GM12878 (cell line): Measurements from ENCODE around the gene RSPH1. TPM values are rescaled to one million over a fixed set of nuclear protein-coding genes. Genes with fewer than 3 reads are reported as not detected.

Experiments
- HDAC6 ChIP-seq: fragments of 200-600 bp; sonication (generic); IDR thresholded peaks from one replicate; pipeline ENCODE4 v1.8.0; 2017; ENCODE audit warnings: antibody characterized with exemption; ENCODE audit not compliant: unreplicated experiment
- HDGF ChIP-seq: fragments of 450-650 bp; IDR thresholded peaks from 2 replicates; pipeline ENCODE4 v1.6.1; 2016; ENCODE audit warnings: antibody characterized with exemption
- MEF2B ChIP-seq: fragments of 450-650 bp; IDR thresholded peaks from 2 replicates; pipeline ENCODE4 v1.6.1; 2018; ENCODE audit warnings: mild to moderate bottlenecking, moderate library complexity; ENCODE audit not compliant: partially characterized antibody, poor library complexity, severe bottlenecking
- MTA2 ChIP-seq: fragments of 450-650 bp; IDR thresholded peaks from 2 replicates; pipeline ENCODE4 v1.6.1; 2016; ENCODE audit warnings: low read depth, mild to moderate bottlenecking, moderate library complexity
- NFIC ChIP-seq: IDR thresholded peaks from 2 replicates; pipeline ENCODE4 v1.6.1; 2012; ENCODE audit warnings: low read depth, mild to moderate bottlenecking, inconsistent platforms, low read length, moderate library complexity
- NFXL1 ChIP-seq: fragments of 450-650 bp; IDR thresholded peaks from 2 replicates; pipeline ENCODE4 v1.6.1; 2017; ENCODE audit warnings: antibody characterized with exemption, mild to moderate bottlenecking, borderline replicate concordance
- NR2C2 ChIP-seq: IDR thresholded peaks from 2 replicates; pipeline ENCODE4 v1.6.1; 2011; ENCODE audit warnings: borderline replicate concordance, low read depth; ENCODE audit not compliant: control insufficient read depth, insufficient read length
- PBX3 ChIP-seq: IDR thresholded peaks from 2 replicates; pipeline ENCODE4 v1.6.1; 2011; ENCODE audit warnings: mild to moderate bottlenecking, low read depth, low read length, moderate library complexity; ENCODE audit not compliant: insufficient replicate concordance
- POLR2A ChIP-seq: IDR thresholded peaks from 2 replicates; pipeline ENCODE4 v1.6.1; 2011; ENCODE audit warnings: low read depth, mild to moderate bottlenecking, low read length
- RB1 ChIP-seq: fragments of 450-650 bp; formaldehyde crosslinking; IDR thresholded peaks from 2 replicates; pipeline ENCODE4 v1.6.1; 2017; ENCODE audit warnings: mild to moderate bottlenecking, borderline replicate concordance
- RBBP5 ChIP-seq: fragments of 200-600 bp; sonication (generic); conservative IDR thresholded peaks from 2 replicates; pipeline ENCODE4 v1.6.1; 2016
- RELA ChIP-seq: fragments of 450-650 bp; IDR thresholded peaks from 2 replicates; pipeline ENCODE4 v1.8.0; 2014; ENCODE audit warnings: borderline replicate concordance; ENCODE audit not compliant: partially characterized antibody
- RUNX3 ChIP-seq: IDR thresholded peaks from 2 replicates; pipeline ENCODE4 v1.6.1; 2012; ENCODE audit warnings: low read length, inconsistent platforms
- SPI1 ChIP-seq: IDR thresholded peaks from 2 replicates; pipeline ENCODE4 v1.6.1; 2011; ENCODE audit warnings: low read depth, mild to moderate bottlenecking, low read length, moderate library complexity, borderline replicate concordance; ENCODE audit not compliant: insufficient read depth
- TBL1XR1 ChIP-seq: IDR thresholded peaks from 2 replicates; pipeline ENCODE4 v1.6.1; 2012; ENCODE audit warnings: low read depth, low read length, improper control_type of control experiment
- ZBTB33 ChIP-seq: fragments of 450-650 bp; IDR thresholded peaks from 2 replicates; pipeline ENCODE4 v1.6.1; 2017; ENCODE audit warnings: mild to moderate bottlenecking
- ZNF207 ChIP-seq: fragments of 450-650 bp; IDR thresholded peaks from 2 replicates; pipeline ENCODE4 v1.6.1; 2014; ENCODE audit warnings: antibody characterized with exemption, mild to moderate bottlenecking, borderline replicate concordance
- polyA plus RNA-seq, 11 experiments: library from polyadenylated mRNA; depleted of rRNA in 4 of 11; unstranded in 6 of 11; stranded (reverse) in 5 of 11; fragments of >200 nt; fragmentation: Nextera tagmentation in 4 of 11; fragmentation: Illumina TruSeq in 1 of 11; extraction: Ambion mirVana in 4 of 11; extraction: Trizol in 1 of 11; gene quantifications; 1 replicate in 1 of 11; 2 replicates in 10 of 11; pipeline versions ENCODE4 v1.2.1 to v1.2.3, GENCODE V29; 2011 to 2016; ENCODE audit warnings: inconsistent platforms in 2 of 11, missing spikeins in 2 of 11, low read depth in 1 of 11
- total RNA-seq, 4 experiments: library from RNA; depleted of rRNA in 3 of 4; stranded (reverse); fragments of >200 nt in 3 of 4; fragmentation: Illumina TruSeq in 1 of 4; extraction: Trizol in 1 of 4; gene quantifications; 2 replicates each; pipeline versions ENCODE4 v1.2.1 to v1.2.3, GENCODE V29; 2013 to 2021
- TF ChIP-seq, protein P1 (sequence below): fragments of 450-650 bp; formaldehyde crosslinking; IDR thresholded peaks from 2 replicates; pipeline ENCODE4 v1.4.0; 2020; ENCODE audit warnings: mild to moderate bottlenecking, moderate library complexity
- TF ChIP-seq, protein P2 (sequence below): IDR thresholded peaks from 2 replicates; pipeline ENCODE4 v1.6.1; 2012; ENCODE audit warnings: low read depth, low read length, improper control_type of control experiment

Gene RSPH1
- total and polyA plus RNA-seq, 10 of the 15 experiments (the other 5 are each of a cell fraction or from before 2014, with no cell fraction given), result 0.11 to 1.4 (median 0.38) TPM

- TF ChIP-seq, protein P1, sequence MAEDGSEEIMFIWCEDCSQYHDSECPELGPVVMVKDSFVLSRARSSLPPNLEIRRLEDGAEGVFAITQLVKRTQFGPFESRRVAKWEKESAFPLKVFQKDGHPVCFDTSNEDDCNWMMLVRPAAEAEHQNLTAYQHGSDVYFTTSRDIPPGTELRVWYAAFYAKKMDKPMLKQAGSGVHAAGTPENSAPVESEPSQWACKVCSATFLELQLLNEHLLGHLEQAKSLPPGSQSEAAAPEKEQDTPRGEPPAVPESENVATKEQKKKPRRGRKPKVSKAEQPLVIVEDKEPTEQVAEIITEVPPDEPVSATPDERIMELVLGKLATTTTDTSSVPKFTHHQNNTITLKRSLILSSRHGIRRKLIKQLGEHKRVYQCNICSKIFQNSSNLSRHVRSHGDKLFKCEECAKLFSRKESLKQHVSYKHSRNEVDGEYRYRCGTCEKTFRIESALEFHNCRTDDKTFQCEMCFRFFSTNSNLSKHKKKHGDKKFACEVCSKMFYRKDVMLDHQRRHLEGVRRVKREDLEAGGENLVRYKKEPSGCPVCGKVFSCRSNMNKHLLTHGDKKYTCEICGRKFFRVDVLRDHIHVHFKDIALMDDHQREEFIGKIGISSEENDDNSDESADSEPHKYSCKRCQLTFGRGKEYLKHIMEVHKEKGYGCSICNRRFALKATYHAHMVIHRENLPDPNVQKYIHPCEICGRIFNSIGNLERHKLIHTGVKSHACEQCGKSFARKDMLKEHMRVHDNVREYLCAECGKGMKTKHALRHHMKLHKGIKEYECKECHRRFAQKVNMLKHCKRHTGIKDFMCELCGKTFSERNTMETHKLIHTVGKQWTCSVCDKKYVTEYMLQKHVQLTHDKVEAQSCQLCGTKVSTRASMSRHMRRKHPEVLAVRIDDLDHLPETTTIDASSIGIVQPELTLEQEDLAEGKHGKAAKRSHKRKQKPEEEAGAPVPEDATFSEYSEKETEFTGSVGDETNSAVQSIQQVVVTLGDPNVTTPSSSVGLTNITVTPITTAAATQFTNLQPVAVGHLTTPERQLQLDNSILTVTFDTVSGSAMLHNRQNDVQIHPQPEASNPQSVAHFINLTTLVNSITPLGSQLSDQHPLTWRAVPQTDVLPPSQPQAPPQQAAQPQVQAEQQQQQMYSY (CRISPR knock-in tag), result no peak
- TF ChIP-seq, protein P2, sequence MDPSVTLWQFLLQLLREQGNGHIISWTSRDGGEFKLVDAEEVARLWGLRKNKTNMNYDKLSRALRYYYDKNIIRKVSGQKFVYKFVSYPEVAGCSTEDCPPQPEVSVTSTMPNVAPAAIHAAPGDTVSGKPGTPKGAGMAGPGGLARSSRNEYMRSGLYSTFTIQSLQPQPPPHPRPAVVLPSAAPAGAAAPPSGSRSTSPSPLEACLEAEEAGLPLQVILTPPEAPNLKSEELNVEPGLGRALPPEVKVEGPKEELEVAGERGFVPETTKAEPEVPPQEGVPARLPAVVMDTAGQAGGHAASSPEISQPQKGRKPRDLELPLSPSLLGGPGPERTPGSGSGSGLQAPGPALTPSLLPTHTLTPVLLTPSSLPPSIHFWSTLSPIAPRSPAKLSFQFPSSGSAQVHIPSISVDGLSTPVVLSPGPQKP, result peak; percentile 57; the same call in 1 of the 2 replicates
- TF ChIP-seq RUNX3, result no peak
- TF ChIP-seq POLR2A, result peak; percentile 69
- TF ChIP-seq HDGF, result peak; percentile 99
- TF ChIP-seq NFXL1, result no peak
- TF ChIP-seq SPI1, result peak; percentile 30; the same call in 1 of the 2 replicates
- no peak for TF ChIP-seq NFIC
- TF ChIP-seq ZNF207, result peak; percentile 76
- TF ChIP-seq RELA, result peak; percentile 36
- TF ChIP-seq RB1, result peak; percentile 55; the same call in 1 of the 2 replicates
- TF ChIP-seq NR2C2, result no peak
- TF ChIP-seq MEF2B, result peak; percentile 79
- TF ChIP-seq RBBP5, result no peak
- no peak for TF ChIP-seq ZBTB33
- TF ChIP-seq TBL1XR1, result no peak; the same call in 1 of the 2 replicates
- TF ChIP-seq PBX3, result peak; percentile 53
- TF ChIP-seq HDAC6, result no peak
- no peak for TF ChIP-seq MTA2
Measured at GRCh38 chr21:42496120-42496838, at the start of gene RSPH1 (continued).
